ENCODE measurements around the gene CST11.

Gene CST11

DNA sequence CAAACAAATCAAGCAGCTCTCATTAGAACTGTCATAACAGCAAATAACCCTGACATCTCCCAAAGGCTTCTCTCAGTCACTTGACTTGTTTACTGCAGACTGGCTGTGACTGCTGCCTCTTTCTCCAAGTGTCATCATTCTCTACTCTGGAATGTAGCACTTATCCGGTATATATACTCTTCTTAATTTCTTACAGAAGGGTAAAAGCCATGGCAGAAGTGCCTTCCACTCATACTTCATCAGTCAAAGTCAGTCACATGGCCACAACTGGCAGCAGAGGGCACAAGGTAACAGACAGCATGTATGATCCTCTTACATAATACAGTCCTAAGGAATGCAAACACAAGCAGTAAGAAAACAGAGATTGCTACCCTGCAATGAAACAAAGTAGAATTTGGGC lies 40.6 kb downstream of the CST11 start (continued):
- TF ChIP-seq, protein P1, sequence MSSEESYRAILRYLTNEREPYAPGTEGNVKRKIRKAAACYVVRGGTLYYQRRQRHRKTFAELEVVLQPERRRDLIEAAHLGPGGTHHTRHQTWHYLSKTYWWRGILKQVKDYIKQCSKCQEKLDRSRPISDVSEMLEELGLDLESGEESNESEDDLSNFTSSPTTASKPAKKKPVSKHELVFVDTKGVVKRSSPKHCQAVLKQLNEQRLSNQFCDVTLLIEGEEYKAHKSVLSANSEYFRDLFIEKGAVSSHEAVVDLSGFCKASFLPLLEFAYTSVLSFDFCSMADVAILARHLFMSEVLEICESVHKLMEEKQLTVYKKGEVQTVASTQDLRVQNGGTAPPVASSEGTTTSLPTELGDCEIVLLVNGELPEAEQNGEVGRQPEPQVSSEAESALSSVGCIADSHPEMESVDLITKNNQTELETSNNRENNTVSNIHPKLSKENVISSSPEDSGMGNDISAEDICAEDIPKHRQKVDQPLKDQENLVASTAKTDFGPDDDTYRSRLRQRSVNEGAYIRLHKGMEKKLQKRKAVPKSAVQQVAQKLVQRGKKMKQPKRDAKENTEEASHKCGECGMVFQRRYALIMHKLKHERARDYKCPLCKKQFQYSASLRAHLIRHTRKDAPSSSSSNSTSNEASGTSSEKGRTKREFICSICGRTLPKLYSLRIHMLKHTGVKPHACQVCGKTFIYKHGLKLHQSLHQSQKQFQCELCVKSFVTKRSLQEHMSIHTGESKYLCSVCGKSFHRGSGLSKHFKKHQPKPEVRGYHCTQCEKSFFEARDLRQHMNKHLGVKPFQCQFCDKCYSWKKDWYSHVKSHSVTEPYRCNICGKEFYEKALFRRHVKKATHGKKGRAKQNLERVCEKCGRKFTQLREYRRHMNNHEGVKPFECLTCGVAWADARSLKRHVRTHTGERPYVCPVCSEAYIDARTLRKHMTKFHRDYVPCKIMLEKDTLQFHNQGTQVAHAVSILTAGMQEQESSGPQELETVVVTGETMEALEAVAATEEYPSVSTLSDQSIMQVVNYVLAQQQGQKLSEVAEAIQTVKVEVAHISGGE (tag by site-specific recombination; conservative IDR thresholded peaks at IDR 0.05; ENCODE audit: low read depth): no peak
- TF ChIP-seq ZNF529 (tag by site-specific recombination; IDR thresholded peaks at IDR 0.05; ENCODE audit: insufficient replicate concordance) (no peak), ZNF658 (tag by site-specific recombination; IDR thresholded peaks at IDR 0.05) (no peak), ZNF544 (tag by site-specific recombination; IDR thresholded peaks at IDR 0.05) (no peak), ZNF274 (IDR thresholded peaks at IDR 0.05; ENCODE audit: low read length) (no peak), ZNF274 (tag by site-specific recombination; IDR thresholded peaks at IDR 0.05; ENCODE audit: borderline replicate concordance) (no peak)

DNA sequence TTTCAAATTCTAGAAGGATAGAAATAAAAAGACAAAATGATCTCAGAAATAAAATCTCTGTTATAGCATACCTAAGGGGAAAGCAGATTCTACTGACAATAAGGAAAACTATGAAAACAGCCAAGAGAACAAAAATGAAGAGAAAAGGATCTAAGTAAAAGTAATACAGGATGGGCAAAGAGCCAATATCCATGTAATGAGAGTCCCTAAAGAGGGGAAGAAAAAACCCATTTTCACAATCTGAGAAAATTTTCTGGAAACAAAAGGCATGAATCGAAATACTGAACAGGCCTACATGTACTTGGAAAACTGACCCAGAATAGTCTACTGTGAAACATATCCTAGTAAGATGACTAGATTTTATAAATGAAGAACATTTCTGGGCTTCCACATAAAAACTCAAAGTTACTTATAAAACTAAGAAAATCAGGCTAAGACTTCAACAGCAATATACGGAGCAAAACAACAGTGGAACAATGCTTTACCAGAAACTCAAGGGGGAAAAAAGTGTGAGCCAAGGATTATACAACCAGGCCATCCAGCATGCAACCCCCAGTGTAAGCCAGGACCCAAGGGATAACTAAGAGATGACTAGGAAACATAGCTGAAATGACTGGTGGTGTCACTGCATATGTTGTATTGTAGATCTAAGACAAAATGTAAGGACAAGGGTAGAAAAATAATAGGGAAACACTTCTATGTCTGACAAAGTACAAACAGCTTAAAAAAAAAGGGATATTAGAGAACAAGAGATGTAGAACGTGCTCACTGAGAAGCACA lies 41.6 kb downstream of the CST11 start:
- ChIA-PET CTCF (interaction anchor here (0.6 to 1.1 kb wide), 3 partner anchors 9 to 36 kb away, joined by 3 read pairs; no protein-coding TSS in a partner anchor), POLR2A (no interaction called here)
- peaks cover 3 to 5% of the 10 kb centered on the region in 2 experiments; a peak in 2 of 3 replicates for H3K36me3 ChIP-seq (ENCODE audit: control insufficient read depth in 2 of 2, insufficient read depth in 1 of 2, low read length in 2 of 2)
- no peak overlapping the region for H3K4me3 ChIP-seq (ENCODE audit: low read depth, low read length)
- no peak overlapping the region for H3K27ac ChIP-seq (ENCODE audit: extremely low read depth, low read depth, low read length)
- no peak for TF ChIP-seq ZNF146 (tag by site-specific recombination; IDR thresholded peaks at IDR 0.05)
- TF ChIP-seq PRDM1 (tag by site-specific recombination; IDR thresholded peaks at IDR 0.05): peak; percentile 36; the same call in 1 of the 2 replicates
- TF ChIP-seq, protein P2, sequence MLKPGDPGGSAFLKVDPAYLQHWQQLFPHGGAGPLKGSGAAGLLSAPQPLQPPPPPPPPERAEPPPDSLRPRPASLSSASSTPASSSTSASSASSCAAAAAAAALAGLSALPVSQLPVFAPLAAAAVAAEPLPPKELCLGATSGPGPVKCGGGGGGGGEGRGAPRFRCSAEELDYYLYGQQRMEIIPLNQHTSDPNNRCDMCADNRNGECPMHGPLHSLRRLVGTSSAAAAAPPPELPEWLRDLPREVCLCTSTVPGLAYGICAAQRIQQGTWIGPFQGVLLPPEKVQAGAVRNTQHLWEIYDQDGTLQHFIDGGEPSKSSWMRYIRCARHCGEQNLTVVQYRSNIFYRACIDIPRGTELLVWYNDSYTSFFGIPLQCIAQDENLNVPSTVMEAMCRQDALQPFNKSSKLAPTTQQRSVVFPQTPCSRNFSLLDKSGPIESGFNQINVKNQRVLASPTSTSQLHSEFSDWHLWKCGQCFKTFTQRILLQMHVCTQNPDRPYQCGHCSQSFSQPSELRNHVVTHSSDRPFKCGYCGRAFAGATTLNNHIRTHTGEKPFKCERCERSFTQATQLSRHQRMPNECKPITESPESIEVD (tag by site-specific recombination; IDR thresholded peaks at IDR 0.05): peak; percentile 44; the same call in 1 of the 2 replicates
- H3K9me3 ChIP-seq (ENCODE audit: control insufficient read depth, insufficient read depth, low read depth, low read length): no peaks in the 10 kb centered on the region
- peaks cover 12% of the 10 kb centered on the region; the same call in 1 of the 2 replicates for H3K4me1 ChIP-seq (ENCODE audit: control insufficient read depth, insufficient read depth, low read length)

DNA sequence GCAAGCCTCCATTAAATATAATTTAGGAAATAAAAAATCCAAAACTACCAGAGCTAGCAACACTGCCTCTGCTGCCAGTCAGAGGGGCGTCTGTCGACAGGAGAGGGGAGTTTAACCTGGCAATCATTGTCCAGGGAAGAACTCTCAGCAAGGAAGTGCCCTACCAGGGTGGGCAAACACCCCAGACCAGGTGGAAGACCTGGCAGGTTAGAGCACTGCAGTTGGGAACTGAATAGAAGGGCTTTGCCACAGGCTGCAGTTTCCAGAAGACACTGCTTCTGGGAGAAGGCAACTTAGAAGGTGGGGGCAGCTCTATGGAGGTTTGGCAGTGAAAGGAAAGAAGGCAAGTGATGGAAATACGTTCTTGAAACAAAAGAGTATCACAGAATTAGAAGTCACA lies 42.9 kb downstream of the CST11 start:
- ChIA-PET POLR2A (interaction anchor here (1.0 kb wide), 1 partner anchor 11 kb away, joined by 3 read pairs; the partner anchor contains the start of gene NAPB), CTCF (interaction anchor here (0.7 kb wide), 2 partner anchors 32 to 175 kb away, joined by 3 to 4 read pairs; no protein-coding TSS in a partner anchor)
- Histone ChIP-seq H3K9me3 (ENCODE audit: control insufficient read depth, insufficient read depth, low read depth, low read length) (no peaks in the 10 kb centered on the region), H3K27ac (ENCODE audit: extremely low read depth, low read depth, low read length) (no peak overlapping the region), H3K4me1 (ENCODE audit: control insufficient read depth, insufficient read depth, low read length) (peaks cover 11% of the 10 kb centered on the region; the same call in 1 of the 2 replicates), H3K36me3 (ENCODE audit: control insufficient read depth in 2 of 2, insufficient read depth in 1 of 2, low read length in 2 of 2) (peaks cover 0 to 3% of the 10 kb centered on the region in 2 experiments; a peak in 2 of 3 replicates), H3K4me3 (ENCODE audit: low read depth, low read length) (no peak overlapping the region)
- TF ChIP-seq ZSCAN16 (tag by site-specific recombination; IDR thresholded peaks at IDR 0.05): no peak
- TF ChIP-seq, protein P3, sequence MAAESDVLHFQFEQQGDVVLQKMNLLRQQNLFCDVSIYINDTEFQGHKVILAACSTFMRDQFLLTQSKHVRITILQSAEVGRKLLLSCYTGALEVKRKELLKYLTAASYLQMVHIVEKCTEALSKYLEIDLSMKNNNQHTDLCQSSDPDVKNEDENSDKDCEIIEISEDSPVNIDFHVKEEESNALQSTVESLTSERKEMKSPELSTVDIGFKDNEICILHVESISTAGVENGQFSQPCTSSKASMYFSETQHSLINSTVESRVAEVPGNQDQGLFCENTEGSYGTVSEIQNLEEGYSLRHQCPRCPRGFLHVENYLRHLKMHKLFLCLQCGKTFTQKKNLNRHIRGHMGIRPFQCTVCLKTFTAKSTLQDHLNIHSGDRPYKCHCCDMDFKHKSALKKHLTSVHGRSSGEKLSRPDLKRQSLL (tag by site-specific recombination; IDR thresholded peaks at IDR 0.05): no peak
- TF ChIP-seq, protein P4, sequence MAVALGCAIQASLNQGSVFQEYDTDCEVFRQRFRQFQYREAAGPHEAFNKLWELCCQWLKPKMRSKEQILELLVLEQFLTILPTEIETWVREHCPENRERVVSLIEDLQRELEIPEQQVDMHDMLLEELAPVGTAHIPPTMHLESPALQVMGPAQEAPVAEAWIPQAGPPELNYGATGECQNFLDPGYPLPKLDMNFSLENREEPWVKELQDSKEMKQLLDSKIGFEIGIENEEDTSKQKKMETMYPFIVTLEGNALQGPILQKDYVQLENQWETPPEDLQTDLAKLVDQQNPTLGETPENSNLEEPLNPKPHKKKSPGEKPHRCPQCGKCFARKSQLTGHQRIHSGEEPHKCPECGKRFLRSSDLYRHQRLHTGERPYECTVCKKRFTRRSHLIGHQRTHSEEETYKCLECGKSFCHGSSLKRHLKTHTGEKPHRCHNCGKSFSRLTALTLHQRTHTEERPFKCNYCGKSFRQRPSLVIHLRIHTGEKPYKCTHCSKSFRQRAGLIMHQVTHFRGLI (tag by site-specific recombination; IDR thresholded peaks at IDR 0.05): no peak
- no peak for TF ChIP-seq ZSCAN23 (tag by site-specific recombination; IDR thresholded peaks at IDR 0.05)
- TF ChIP-seq ZNF514 (tag by site-specific recombination; IDR thresholded peaks at IDR 0.05): no peak

All from HEK293 (cell line).